ENCODE results near the gene MMP24OS. TPM values are rescaled to one million over a fixed set of nuclear protein-coding genes. Genes with fewer than 3 reads are reported as not detected.

MMP24OS gene
- total and polyA plus RNA-seq, 2 of the 4 experiments (the other 2 are of a cell fraction) = 5.9 to 64.9 TPM

DNA sequence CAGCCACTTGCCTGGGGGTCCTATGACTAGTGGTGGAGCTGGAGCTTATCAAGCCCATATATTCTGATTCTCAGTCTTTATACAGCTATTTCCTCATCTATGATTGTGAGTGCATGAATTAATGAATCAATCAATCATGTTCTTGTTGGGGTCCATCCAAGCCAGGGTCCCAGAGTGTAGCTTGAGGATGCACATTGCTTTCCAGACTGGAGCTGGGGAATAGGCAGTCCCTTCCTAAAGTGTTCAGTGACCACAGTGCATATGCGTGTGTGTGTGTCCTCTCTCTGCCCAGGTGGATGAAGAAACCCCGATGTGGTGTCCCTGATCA is 26.3 kb downstream of the MMP24OS start:
- 0 out of 4 replicates have a peak, but pooled peaks cover 0 to 3% of the 10 kb centered on the region in 2 experiments for H3K79me1 ChIP-seq (ENCODE audit: low read depth in 1 of 2, low read length in 2 of 2)
- H3K4me1 ChIP-seq (ENCODE audit: control insufficient read depth, insufficient read depth, low read length) = peaks cover 5% of the 10 kb centered on the region; the same call in 1 of the 2 replicates
- H3K4me2 ChIP-seq (ENCODE audit: low read depth, low read length) = no peak overlapping the region
- no peaks in the 10 kb centered on the region for H4K20me1 ChIP-seq (ENCODE audit: insufficient read depth, low read length)
- no peak overlapping the region for H3K56ac ChIP-seq (ENCODE audit: extremely low read depth, insufficient read depth, low read length)
- no peak overlapping the region for H4K91ac ChIP-seq (ENCODE audit: insufficient read depth, low read depth, low read length)
- H2AK5ac ChIP-seq (ENCODE audit: low read depth, low read length) = no peak overlapping the region
- no peak overlapping the region for H3K23ac ChIP-seq (ENCODE audit: low read depth, low read length)
- no peak overlapping the region for H2BK5ac ChIP-seq (ENCODE audit: low read depth, low read length, poor library complexity, severe bottlenecking)
- no peak overlapping the region for H2BK20ac ChIP-seq (ENCODE audit: low read depth, low read length)
- no peak overlapping the region for H3K9ac ChIP-seq (ENCODE audit: low read depth, low read length)
- no peak overlapping the region for H3K27ac ChIP-seq (ENCODE audit: insufficient read depth, low read length)
- H3K9me3 ChIP-seq (ENCODE audit: control insufficient read depth, insufficient read depth, low read length) = no peaks in the 10 kb centered on the region
- H4K5ac ChIP-seq (ENCODE audit: low read depth, low read length) = no peak overlapping the region
- no peak overlapping the region for H2BK120ac ChIP-seq (ENCODE audit: low read depth, low read length)
- no peak overlapping the region for H3K4me3 ChIP-seq (ENCODE audit: insufficient read depth, low read depth, low read length)
- no peak overlapping the region for H4K8ac ChIP-seq (ENCODE audit: low read depth in 2 of 2, low read length in 2 of 2)
- intact Hi-C loops (cut with micrococcal nuclease) (no loop called here), in situ Hi-C loops (cut with MboI; ENCODE audit: low sequenced_read_pairs) (loop anchor here (25.0 kb wide), 1 partner anchor 389 kb away; the partner anchor contains the start of gene GGT7), dilution Hi-C loops (cut with HindIII; ENCODE audit: low sequenced_read_pairs, unreplicated experiment) (no loop called here)
- ATAC-seq (ENCODE audit: low read depth) = no peak
- BruUV-seq (replicated peaks) = no TSS peak
- H3K4ac ChIP-seq (ENCODE audit: low read depth, low read length) = no peak overlapping the region
- H2BK15ac ChIP-seq (ENCODE audit: low read depth, low read length) = no peak overlapping the region
- ChIA-PET CTCF (no interaction called here), POLR2A (ENCODE audit: unreplicated experiment) (interaction anchor here (0.5 kb wide), 1 partner anchor 12 kb away, joined by 10 read pairs; no protein-coding TSS in a partner anchor)
- DNase-seq = no peak
- H3K36me3 ChIP-seq (ENCODE audit: control insufficient read depth, insufficient read depth, low read length) = no peaks in the 10 kb centered on the region
- no peak overlapping the region for H3K14ac ChIP-seq (replicated peaks; ENCODE audit: low read depth, low read length)
- H2AK9ac ChIP-seq (replicated peaks; ENCODE audit: low read depth, low read length, poor library complexity) = no peak overlapping the region
- no peaks in the 10 kb centered on the region for H3K27me3 ChIP-seq (ENCODE audit: control insufficient read depth, insufficient read depth, low read length)
- no peak overlapping the region for H3K18ac ChIP-seq (ENCODE audit: low read depth, low read length)
- H2AFZ ChIP-seq (replicated peaks; ENCODE audit: low read length, poor library complexity) = no peak overlapping the region
- peaks cover 5% of the 10 kb centered on the region; the same call in 1 of the 2 replicates for H3K9me1 ChIP-seq (ENCODE audit: insufficient read depth, low read length)
- WGBS, 2 experiments (ENCODE audit: extremely low coverage in 2 of 2, insufficient read length in 1 of 2) = no CpG with 5 or more reads among the region's 2 CpGs
- TF ChIP-seq MXI1 (IDR thresholded peaks at IDR 0.05; ENCODE audit: borderline replicate concordance, low read depth, low read length) (no peak), NFE2L2 (IDR thresholded peaks at IDR 0.05; ENCODE audit: low read depth, low read length) (no peak), USF2 (IDR thresholded peaks at IDR 0.05; ENCODE audit: low read depth, low read length) (no peak), CEBPB (IDR thresholded peaks at IDR 0.05; ENCODE audit: low read depth, low read length) (no peak), BHLHE40 (IDR thresholded peaks at IDR 0.05; ENCODE audit: low read depth, low read length) (no peak), SMC3 (IDR thresholded peaks at IDR 0.05; ENCODE audit: low read depth, low read length) (no peak), FOS (IDR thresholded peaks at IDR 0.05; ENCODE audit: low read depth, low read length) (no peak), RAD21 (IDR thresholded peaks at IDR 0.05; ENCODE audit: low read length) (no peak), CHD1 (IDR thresholded peaks at IDR 0.05; ENCODE audit: low read depth, low read length) (no peak), CTCF (conservative IDR thresholded peaks at IDR 0.05; ENCODE audit: low read depth, low read length) (no peak), RFX5 (IDR thresholded peaks at IDR 0.05; ENCODE audit: low read depth, low read length) (no peak), RCOR1 (IDR thresholded peaks at IDR 0.05; ENCODE audit: insufficient replicate concordance, low read length) (no peak), MAZ (IDR thresholded peaks at IDR 0.05; ENCODE audit: borderline replicate concordance, low read depth, low read length) (no peak), ELK1 (IDR thresholded peaks at IDR 0.05; ENCODE audit: borderline replicate concordance, low read depth, low read length) (no peak), MAFK (IDR thresholded peaks at IDR 0.05; ENCODE audit: low read depth, low read length) (no peak), POLR2A (IDR thresholded peaks at IDR 0.05; ENCODE audit: low read depth, low read length) (no peak)
